IMR-90 (cell line): Measurements from ENCODE around the gene MAP1LC3B. TPM values are rescaled to one million over a fixed set of nuclear protein-coding genes. Genes with fewer than 3 reads are reported as not detected.
"Not testable (repeated sequence)": the region's sequence is repeated elsewhere in the genome, so short reads cannot be mapped to it uniquely, and the experiment has no call there.

Experiments
- ATAC-seq: fragments of 200-7000 bp; cut with Tn5 transposase; 2 replicates; pipeline ENCODE4 v1.9.1; 2020; ENCODE audit warnings: low read depth, mild to moderate bottlenecking, moderate library complexity
- BruUV-seq: library from RNA; stranded (reverse); fragments of 400-500 nt; replicated peaks from 2 replicates; lab custom pipeline; 2021; lab: Mats Ljungman, UMichigan
- CTCF ChIA-PET: fragments of 300-600 bp; formaldehyde crosslinking; extraction: SDS; loops from one replicate; lab custom pipeline; 2021; ENCODE audit warnings: antibody characterized with exemption; lab: Yijun Ruan, JAX
- POLR2A ChIA-PET: fragments of 300-600 bp; sonication (Branson Sonifier 250); formaldehyde crosslinking; loops from one replicate; lab custom pipeline; 2022; ENCODE audit warnings: antibody characterized with exemption; ENCODE audit not compliant: unreplicated experiment; lab: Charles Lee
- DNase-seq: peaks from one replicate; pipeline ENCODE4 v3.0.0; 2013
- H2AFZ ChIP-seq: replicated peaks from 2 replicates; pipeline ENCODE3; 2013; ENCODE audit warnings: low read length, mild to moderate bottlenecking; ENCODE audit not compliant: poor library complexity
- H2AK5ac ChIP-seq: 2 replicates; pipeline ENCODE4 v1.6.1; 2013; ENCODE audit warnings: low read depth, low read length, inconsistent platforms
- H2AK9ac ChIP-seq: replicated peaks from 2 replicates; pipeline ENCODE3; 2013; ENCODE audit warnings: mild to moderate bottlenecking, low read depth, low read length, moderate library complexity; ENCODE audit not compliant: poor library complexity
- H2BK120ac ChIP-seq: 2 replicates; pipeline ENCODE4 v1.6.1; 2013; ENCODE audit warnings: low read depth, low read length, inconsistent platforms
- H2BK15ac ChIP-seq: 3 replicates; pipeline ENCODE4 v1.6.1; 2013; ENCODE audit warnings: low read depth, low read length, inconsistent platforms
- H2BK20ac ChIP-seq: 2 replicates; pipeline ENCODE4 v1.6.1; 2013; ENCODE audit warnings: low read depth, mild to moderate bottlenecking, inconsistent platforms, low read length, moderate library complexity
- H2BK5ac ChIP-seq: 2 replicates; pipeline ENCODE4 v1.6.1; 2013; ENCODE audit warnings: mild to moderate bottlenecking, low read depth, low read length, inconsistent platforms; ENCODE audit not compliant: poor library complexity, severe bottlenecking
- H3K14ac ChIP-seq: replicated peaks from 2 replicates; pipeline ENCODE4 v1.6.1; 2013; ENCODE audit warnings: low read depth, low read length, inconsistent platforms
- H3K18ac ChIP-seq: 2 replicates; pipeline ENCODE4 v1.6.1; 2013; ENCODE audit warnings: low read depth, low read length, control low read depth
- H3K23ac ChIP-seq: 2 replicates; pipeline ENCODE4 v1.6.1; 2013; ENCODE audit warnings: low read depth, low read length, inconsistent platforms
- H3K27ac ChIP-seq: 2 replicates; pipeline ENCODE4 v1.5.1; 2013; ENCODE audit warnings: mild to moderate bottlenecking, control low read depth, low read length; ENCODE audit not compliant: insufficient read depth
- H3K27me3 ChIP-seq: 2 replicates; pipeline ENCODE4 v1.6.1; 2013; ENCODE audit warnings: low read length; ENCODE audit not compliant: control insufficient read depth, insufficient read depth
- H3K36me3 ChIP-seq: 2 replicates; pipeline ENCODE4 v1.6.1; 2013; ENCODE audit warnings: low read length, mixed read lengths; ENCODE audit not compliant: control insufficient read depth, insufficient read depth
- H3K4ac ChIP-seq: 2 replicates; pipeline ENCODE4 v1.6.1; 2013; ENCODE audit warnings: low read depth, low read length, inconsistent platforms
- H3K4me1 ChIP-seq: 2 replicates; pipeline ENCODE4 v1.6.1; 2013; ENCODE audit warnings: low read length, mixed read lengths; ENCODE audit not compliant: control insufficient read depth, insufficient read depth
- H3K4me2 ChIP-seq: 2 replicates; pipeline ENCODE4 v1.6.1; 2013; ENCODE audit warnings: low read depth, mild to moderate bottlenecking, control low read depth, low read length, moderate library complexity
- H3K4me3 ChIP-seq: 2 replicates; pipeline ENCODE4 v1.5.1; 2013; ENCODE audit warnings: low read depth, mild to moderate bottlenecking, control low read depth, low read length, moderate library complexity; ENCODE audit not compliant: insufficient read depth
- H3K56ac ChIP-seq: 2 replicates; pipeline ENCODE4 v1.6.1; 2013; ENCODE audit warnings: low read length, inconsistent platforms; ENCODE audit not compliant: insufficient read depth; ENCODE audit errors: extremely low read depth
- H3K79me1 ChIP-seq, 2 experiments: 2 replicates each; pipeline ENCODE4 v1.6.1; 2013; ENCODE audit warnings: low read length in 2 of 2, inconsistent platforms in 1 of 2, low read depth in 1 of 2
- H3K9ac ChIP-seq: 2 replicates; pipeline ENCODE4 v1.6.1; 2013; ENCODE audit warnings: low read depth, low read length, control low read depth
- H3K9me1 ChIP-seq: 2 replicates; pipeline ENCODE4 v1.6.1; 2013; ENCODE audit warnings: low read length, inconsistent platforms; ENCODE audit not compliant: insufficient read depth
- H3K9me3 ChIP-seq: 2 replicates; pipeline ENCODE4 v1.6.1; 2013; ENCODE audit warnings: low read length; ENCODE audit not compliant: control insufficient read depth, insufficient read depth
- H4K20me1 ChIP-seq: 2 replicates; pipeline ENCODE4 v1.6.1; 2013; ENCODE audit warnings: low read length, inconsistent platforms; ENCODE audit not compliant: insufficient read depth
- H4K5ac ChIP-seq: 2 replicates; pipeline ENCODE4 v1.6.1; 2013; ENCODE audit warnings: mild to moderate bottlenecking, low read depth, low read length, control low read depth
- H4K8ac ChIP-seq, 2 experiments: 2 replicates each; pipeline ENCODE4 v1.6.1; 2013; ENCODE audit warnings: low read depth in 2 of 2, low read length in 2 of 2, control low read depth in 1 of 2, inconsistent platforms in 1 of 2
- H4K91ac ChIP-seq: 2 replicates; pipeline ENCODE4 v1.6.1; 2013; ENCODE audit warnings: low read depth, low read length, inconsistent platforms; ENCODE audit not compliant: insufficient read depth
- WGBS, 2 experiments: methylation state at CpG; one replicate each; pipeline versions ENCODE4 v1.1.5 to v1.1.7; 2013; ENCODE audit warnings: missing lambda C conversion rate in 2 of 2; ENCODE audit not compliant: insufficient read length in 1 of 2; ENCODE audit errors: extremely low coverage in 2 of 2; 5-methylcytosine and 5-hydroxymethylcytosine counted together
- dilution Hi-C: fragments of 300-500 bp; cut with HindIII; formaldehyde crosslinking; loops from one replicate; pipeline ENCODE4 v1.14.3; 2018; ENCODE audit warnings: low sequenced_read_pairs; ENCODE audit not compliant: unreplicated experiment
- in situ Hi-C: fragments of 300-500 bp; cut with MboI; formaldehyde crosslinking; loops from 3 replicates; pipeline ENCODE4 v1.14.3; 2019; ENCODE audit warnings: low sequenced_read_pairs, inconsistent platforms, mixed read lengths
- intact Hi-C: fragments of 100-400 bp; cut with micrococcal nuclease; formaldehyde crosslinking; loops from 2 replicates; pipeline ENCODE4 v1.10.0; 2022
- polyA plus RNA-seq, 3 experiments: library from polyadenylated mRNA; depleted of rRNA; stranded (reverse); fragments of >200 nt; gene quantifications; 2 replicates each; pipeline ENCODE4 v1.2.3, GENCODE V29; 2012; ENCODE audit warnings: low replicate concordance in 1 of 3
- total RNA-seq: library from RNA; depleted of rRNA; stranded (reverse); fragments of >200 nt; gene quantifications from 2 replicates; pipeline ENCODE4 v1.2.3, GENCODE V29; 2012

Gene MAP1LC3B
- total and polyA plus RNA-seq, 2 of the 4 experiments (the other 2 are of a cell fraction): 23.5 to 57.7 TPM

GRCh38 chr16:87379312-87379752, 12.8 kb upstream of the MAP1LC3B start:
- H3K27ac ChIP-seq, CTCF ChIA-PET, H3K4ac ChIP-seq, H3K56ac ChIP-seq, H3K9ac ChIP-seq, H4K5ac ChIP-seq, H2AFZ ChIP-seq, H4K91ac ChIP-seq, H3K27me3 ChIP-seq, H3K14ac ChIP-seq, BruUV-seq, H2AK5ac ChIP-seq, H2BK15ac ChIP-seq, DNase-seq, H3K4me2 ChIP-seq, POLR2A ChIA-PET, H2BK120ac ChIP-seq, H2BK20ac ChIP-seq, H3K4me3 ChIP-seq, H4K8ac ChIP-seq, H3K9me3 ChIP-seq, H3K36me3 ChIP-seq, in situ Hi-C loops, ATAC-seq, H2AK9ac ChIP-seq, H2BK5ac ChIP-seq, intact Hi-C loops, H3K18ac ChIP-seq, dilution Hi-C loops, H3K23ac ChIP-seq: not testable (repeated sequence)
- Histone ChIP-seq H3K79me1 (peaks cover 25 to 68% of the 10 kb centered on the region in 2 experiments), H3K9me1 (peaks cover 11% of the 10 kb centered on the region; the same call in 1 of the 2 replicates), H4K20me1 (peaks cover 54% of the 10 kb centered on the region), H3K4me1 (peaks cover 19% of the 10 kb centered on the region)
- WGBS, 2 experiments: no CpG with 5 or more reads among the region's 3 CpGs
